ENCODE data around the gene CACNA1H.

CACNA1H gene

DNA sequence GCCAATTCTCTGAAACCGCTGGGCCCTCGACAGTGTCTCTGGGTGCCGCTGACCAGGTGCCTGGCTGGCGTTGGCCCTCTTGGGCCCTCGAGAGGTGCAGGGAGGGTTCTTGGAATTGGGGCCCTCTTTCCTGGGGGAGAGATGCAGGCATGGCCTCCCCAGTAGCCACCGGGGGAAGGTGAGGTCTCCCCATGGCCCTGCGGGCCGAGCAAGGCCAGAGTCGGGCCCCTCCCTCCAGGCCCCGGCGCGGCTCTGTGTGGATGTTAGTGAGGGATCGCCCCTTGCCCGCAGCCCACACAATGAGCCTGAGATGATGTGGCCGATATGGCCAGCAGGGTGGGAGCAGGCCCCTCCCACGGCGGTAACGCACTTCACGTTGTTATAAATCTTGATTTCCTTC lies 33.8 kb upstream of the CACNA1H start:
- no peak for TF ChIP-seq ZFX (IDR thresholded peaks at IDR 0.05; ENCODE audit: borderline replicate concordance)
- TF ChIP-seq CTCF (IDR thresholded peaks at IDR 0.05) = no peak
- H3K27ac ChIP-seq = no peak overlapping the region

DNA sequence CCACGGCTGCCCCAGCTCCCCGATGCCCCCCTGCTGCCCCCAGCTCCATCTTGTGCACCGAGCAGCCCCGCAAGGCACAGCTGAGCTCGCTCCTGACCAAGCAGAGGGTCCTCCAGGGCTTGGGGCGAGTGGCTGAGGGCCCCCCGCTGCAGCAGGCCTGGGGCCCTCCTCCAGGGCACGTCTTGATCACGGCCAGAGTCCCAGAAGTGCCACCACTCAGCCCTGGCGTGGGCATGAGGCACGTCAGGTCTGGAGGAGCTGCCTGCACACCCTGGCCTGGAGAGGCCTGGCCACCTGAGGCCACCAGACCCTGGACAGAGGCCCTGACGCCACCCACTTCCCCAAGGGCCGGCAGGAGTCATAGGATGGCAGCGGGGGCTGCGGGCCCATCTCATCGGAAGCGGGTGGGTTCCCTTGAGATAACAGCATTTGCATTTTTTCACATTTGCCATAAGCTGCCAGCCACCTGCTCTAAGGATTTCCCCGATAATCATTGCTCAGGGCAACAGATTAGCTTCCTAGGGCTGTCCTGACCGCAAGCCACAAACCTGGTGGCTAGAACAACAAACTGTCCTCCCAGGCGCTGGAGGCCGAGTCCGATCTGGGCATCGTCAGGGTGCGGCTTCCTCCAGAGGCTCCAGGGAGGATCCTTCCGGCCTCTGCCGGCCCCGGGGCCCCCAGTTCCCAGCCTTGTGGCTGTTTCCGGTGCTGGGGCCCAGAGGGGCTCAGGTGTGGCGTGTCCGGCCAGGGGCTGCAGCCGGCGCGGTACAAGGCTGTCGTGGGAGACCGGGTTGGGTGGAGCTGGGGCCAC lies 32.9 kb upstream of the CACNA1H start:
- no peak overlapping the region for H3K27ac ChIP-seq
- TF ChIP-seq ZFX (IDR thresholded peaks at IDR 0.05; ENCODE audit: borderline replicate concordance) = no peak
- no peak for TF ChIP-seq CTCF (IDR thresholded peaks at IDR 0.05)

- no peak for TF ChIP-seq ZFX (IDR thresholded peaks at IDR 0.05; ENCODE audit: borderline replicate concordance)
- no peak for TF ChIP-seq CTCF (IDR thresholded peaks at IDR 0.05)
- H3K27ac ChIP-seq = no peak overlapping the region
Observed at GRCh38 chr16:1120577-1120941, 32.3 kb upstream of the CACNA1H start.

GRCh38 chr16:1121009-1121408 lies 31.9 kb upstream of the CACNA1H start:
- TF ChIP-seq CTCF (IDR thresholded peaks at IDR 0.05) (no peak), ZFX (IDR thresholded peaks at IDR 0.05; ENCODE audit: borderline replicate concordance) (no peak)
- H3K27ac ChIP-seq = no peak overlapping the region

- H3K27ac ChIP-seq = no peak overlapping the region
- TF ChIP-seq CTCF (IDR thresholded peaks at IDR 0.05) (no peak), ZFX (IDR thresholded peaks at IDR 0.05; ENCODE audit: borderline replicate concordance) (no peak)
Observed at GRCh38 chr16:1121601-1122397, 31.1 kb upstream of the CACNA1H start.

GRCh38 chr16:1122398-1122765 lies 30.5 kb upstream of the CACNA1H start:
- no peak overlapping the region for H3K27ac ChIP-seq
- TF ChIP-seq ZFX (IDR thresholded peaks at IDR 0.05; ENCODE audit: borderline replicate concordance) = no peak

GRCh38 chr16:1123525-1124230 lies 29.2 kb upstream of the CACNA1H start:
- TF ChIP-seq ZFX (IDR thresholded peaks at IDR 0.05; ENCODE audit: borderline replicate concordance) (no peak), CTCF (IDR thresholded peaks at IDR 0.05) (no peak)
- H3K27ac ChIP-seq = no peak overlapping the region
